ENCODE measurements around the gene GGCX.
"Not testable (repeated sequence)": the region's sequence is repeated elsewhere in the genome, so short reads cannot be mapped to it uniquely, and the experiment has no call there.

Gene GGCX

DNA sequence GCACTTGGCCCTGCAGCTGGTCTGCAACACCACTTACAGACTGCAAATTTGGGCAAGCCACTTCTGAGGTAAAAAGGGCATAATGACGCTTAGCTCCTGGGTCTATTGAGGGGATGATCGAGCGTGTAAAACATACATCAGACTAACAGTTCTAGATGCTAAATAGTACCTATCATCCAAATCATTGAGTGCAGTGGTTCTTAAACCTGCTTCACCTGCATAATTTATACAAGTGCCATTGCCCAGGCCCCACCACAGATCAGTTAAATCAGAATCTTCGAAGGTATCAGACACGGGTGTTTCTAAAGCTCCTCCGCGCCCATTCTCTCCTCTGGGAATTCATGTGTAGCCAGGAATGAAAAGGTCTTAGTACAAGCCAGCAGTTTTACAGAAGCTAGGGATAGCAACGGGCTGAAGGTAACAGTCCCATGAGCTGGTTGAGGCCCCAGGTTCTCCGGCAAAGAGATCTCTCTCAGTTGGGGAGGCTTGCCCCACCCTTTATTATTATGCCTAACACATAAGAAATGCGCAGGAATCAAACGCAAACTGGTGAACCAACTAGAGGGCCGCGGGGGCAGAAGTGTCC lies 33.5 kb upstream of the GGCX start:
- no peak for DNase-seq (ENCODE audit: low spot score)

GRCh38 chr2:85593023-85593422 lies 31.7 kb upstream of the GGCX start:
- DNase-seq (ENCODE audit: low spot score) = no peak

DNA sequence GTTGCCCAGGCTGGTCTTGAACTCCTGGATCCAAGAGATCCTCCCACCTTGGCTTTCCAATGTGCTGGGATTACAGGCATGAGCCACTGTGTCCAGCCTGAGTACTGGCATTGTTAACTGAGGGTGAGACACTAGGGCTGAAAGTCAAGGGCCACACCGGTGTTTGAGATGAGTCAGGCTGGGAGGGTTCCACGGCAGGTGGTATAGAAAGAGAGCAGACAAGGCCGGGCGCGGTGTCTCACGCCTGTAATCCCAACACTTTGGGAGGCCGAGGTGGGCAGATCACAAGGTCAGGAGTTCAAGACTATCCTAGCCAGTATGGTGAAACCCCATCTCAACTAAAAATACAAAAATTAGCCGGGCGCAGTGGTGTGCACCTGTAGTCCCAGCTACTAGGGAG lies 31.0 kb upstream of the GGCX start:
- DNase-seq (ENCODE audit: low spot score) = not testable (repeated sequence)

GRCh38 chr2:85591563-85591962 lies 30.3 kb upstream of the GGCX start:
- DNase-seq (ENCODE audit: low spot score) = no peak

DNA sequence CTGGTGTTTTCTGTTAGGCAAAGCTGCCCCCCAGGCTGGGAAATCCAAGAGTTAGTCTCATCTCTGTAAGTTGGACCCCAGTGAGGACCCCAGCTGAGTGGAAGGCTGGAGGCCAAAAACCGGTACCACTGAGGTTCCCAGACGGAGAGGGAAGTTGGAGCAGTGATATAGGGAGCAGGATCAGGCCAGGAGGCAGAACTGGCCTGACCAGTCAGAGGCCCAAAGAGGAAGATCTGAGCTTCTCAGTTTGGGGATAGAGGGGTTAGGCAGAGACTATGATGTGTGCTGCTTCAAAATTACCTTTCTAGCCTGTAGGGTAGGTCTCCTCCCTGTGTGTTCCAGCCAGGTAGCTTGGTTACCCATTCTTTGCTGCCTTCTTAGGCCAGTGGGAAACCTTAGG lies 29.7 kb upstream of the GGCX start:
- no peak for DNase-seq (ENCODE audit: low spot score)

DNA sequence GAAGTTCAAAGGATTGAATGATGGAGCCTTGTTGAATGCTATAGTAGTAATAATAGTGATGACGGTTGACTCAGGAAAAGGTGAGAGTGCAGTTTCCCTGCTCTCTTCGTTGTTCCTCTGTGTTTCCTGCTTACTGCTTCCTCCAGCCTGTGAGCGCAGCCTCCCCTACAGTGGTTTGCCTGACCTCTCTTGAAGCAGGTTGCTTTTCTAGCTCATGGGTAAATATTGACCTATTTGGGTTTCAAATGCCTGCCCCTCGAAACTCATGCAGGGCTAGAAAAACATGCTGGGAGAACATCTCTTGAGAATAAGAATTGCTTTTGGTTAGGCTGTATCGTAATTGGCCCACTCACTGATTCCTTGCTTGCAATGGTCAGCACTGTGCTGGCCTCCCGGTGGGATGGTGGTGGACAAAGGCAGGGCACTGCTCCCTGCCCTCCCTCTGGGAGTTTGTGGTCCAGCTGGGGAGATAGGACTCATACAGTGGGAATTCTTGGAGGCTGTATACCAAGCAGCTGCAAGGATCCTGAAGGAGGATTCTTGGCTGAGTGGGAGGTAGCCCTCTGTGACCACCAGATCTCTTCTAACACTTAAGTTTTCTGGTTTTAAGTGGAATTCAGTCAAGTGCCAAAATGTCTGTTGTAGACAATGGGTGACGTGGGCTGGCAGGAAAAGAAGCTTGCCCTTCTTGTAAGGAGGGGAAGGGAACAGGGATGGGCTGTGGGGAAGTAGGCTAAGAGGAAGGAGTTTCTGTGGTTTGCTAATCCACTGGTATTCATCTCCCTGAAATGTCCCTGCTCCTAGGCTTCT lies 28.9 kb upstream of the GGCX start:
- DNase-seq (ENCODE audit: low spot score) = no peak

- DNase-seq (ENCODE audit: low spot score) = no peak
Observed at GRCh38 chr2:85589181-85589580, 27.9 kb upstream of the GGCX start.

DNA sequence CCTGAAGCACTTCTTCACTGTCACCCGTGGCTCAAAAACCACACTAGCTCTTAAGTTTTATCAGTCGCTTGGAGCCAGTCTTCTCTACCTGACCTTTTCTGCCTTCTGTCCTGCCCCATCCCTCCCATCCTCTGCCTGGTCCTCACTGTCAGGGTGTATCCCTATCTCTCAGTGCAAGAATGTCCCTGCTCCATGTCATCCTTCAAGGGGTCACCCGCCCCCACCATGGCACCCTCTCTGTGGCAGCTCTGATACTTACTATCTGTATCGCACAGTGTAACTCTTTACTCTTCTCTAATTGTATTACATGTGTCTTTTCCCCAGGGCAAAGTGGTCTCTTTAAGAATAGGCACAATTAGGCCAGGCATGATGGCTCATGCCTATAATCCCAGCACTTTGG lies 27.4 kb upstream of the GGCX start:
- no peak for DNase-seq (ENCODE audit: low spot score)

- no peak for DNase-seq (ENCODE audit: low spot score)
Observed at GRCh38 chr2:85588236-85588635, 26.9 kb upstream of the GGCX start.

- no peak for DNase-seq (ENCODE audit: low spot score)
Observed at GRCh38 chr2:85585781-85586105, 24.4 kb upstream of the GGCX start.

- DNase-seq (ENCODE audit: low spot score) = peak; percentile 69
Observed at GRCh38 chr2:85584857-85585780, 23.8 kb upstream of the GGCX start.

DNA sequence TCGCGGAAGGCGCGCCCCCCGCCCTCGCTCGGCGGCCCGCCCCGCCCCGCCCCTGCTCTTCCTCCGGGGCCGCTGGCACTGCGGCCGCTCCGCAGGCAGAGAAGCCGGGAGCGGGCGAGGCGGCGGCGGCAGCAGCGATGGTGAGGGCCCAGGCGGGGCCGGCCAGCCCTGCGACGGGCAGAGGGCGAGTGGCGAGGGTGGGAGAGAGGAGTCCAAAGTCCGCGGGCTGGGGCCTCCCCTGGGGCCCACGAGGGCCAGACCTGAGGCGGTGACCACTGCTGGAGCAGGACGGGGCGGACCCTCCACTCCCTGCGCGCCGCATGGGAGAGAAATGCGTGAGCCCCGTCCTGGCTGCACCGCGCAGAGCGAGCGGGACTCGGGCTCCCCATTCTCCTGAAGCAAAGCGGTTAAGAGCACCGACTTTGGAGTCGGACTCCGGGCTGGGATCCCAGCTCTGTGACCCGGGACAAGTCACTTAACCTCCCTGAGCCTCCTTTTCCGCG lies 23.1 kb upstream of the GGCX start, which contains the start of gene VAMP5:
VAMP5 (plus strand) TSS at position 78 of the 503 bp plus-strand sequence; CDS start at position 138, 60 bp downstream.
- DNase-seq (ENCODE audit: low spot score) = no peak

GRCh38 chr2:85583667-85584353 lies 22.5 kb upstream of the GGCX start:
- DNase-seq (ENCODE audit: low spot score) = no peak

DNA sequence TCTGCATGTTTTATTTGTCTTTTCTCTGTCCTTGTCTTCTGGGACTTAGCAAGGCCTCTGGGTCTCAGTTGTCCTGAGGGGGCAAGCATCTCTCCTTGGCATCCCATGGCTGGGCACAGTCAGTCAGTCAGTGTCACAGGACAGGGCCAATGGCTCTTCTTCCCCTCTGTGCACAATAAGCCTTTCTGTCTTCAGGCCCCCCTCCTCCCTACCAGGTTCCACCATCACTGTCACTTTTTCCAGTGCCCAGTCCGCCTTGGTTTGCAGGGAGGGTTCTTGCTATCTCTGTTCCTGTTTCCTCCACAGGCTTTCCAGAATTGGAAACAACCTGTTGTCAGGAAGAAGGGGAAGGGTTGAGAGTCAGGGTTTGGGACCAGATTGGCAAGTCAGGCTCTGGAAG lies 21.2 kb upstream of the GGCX start:
- no peak for DNase-seq (ENCODE audit: low spot score)

GRCh38 chr2:85580206-85580605 lies 18.9 kb upstream of the GGCX start:
- no peak for DNase-seq (ENCODE audit: low spot score)

GRCh38 chr2:85579266-85579935 lies 18.1 kb upstream of the GGCX start:
- no peak for DNase-seq (ENCODE audit: low spot score)

DNA sequence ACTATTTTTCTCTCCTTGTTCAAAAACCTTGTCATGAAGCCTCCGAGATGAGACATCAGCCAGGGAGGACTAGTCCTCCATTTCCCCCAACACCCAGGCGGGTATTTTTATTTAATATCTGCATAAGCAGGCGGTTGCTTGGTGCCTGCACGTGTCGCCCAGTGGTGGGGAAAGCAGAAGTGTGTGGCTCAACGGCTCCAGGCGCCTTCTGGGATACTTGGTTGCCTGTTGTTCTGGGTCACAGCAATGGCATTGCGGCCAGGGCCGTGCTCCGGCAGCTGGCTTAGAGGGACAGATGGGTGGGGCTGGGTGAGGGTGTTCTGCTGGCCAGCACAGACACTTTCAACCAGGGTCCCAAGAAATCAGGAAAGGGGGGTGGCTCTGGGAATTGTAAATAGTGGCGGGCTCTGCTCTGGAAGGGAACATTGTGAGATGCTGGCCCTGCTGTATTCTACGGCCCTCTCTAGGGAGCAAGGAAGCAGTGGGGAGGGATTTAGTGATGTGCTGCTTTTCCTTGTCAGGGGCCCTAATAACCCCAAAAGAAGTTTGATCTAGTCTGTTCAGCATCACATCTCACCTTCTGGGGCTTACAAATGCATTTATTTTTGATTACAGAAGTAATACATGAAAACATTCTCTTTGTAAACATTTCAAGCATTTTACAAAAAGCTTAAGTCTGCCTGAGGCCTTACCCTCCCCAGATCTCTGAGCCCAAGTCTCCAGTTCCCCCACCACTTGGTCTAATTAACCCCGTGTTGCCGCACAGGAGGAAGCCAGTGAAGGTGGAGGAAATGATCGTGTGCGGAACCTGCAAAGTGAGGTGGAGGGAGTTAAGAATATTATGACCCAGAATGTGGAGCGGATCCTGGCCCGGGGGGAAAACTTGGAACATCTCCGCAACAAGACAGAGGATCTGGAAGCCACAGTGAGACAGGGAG lies 17.2 kb upstream of the GGCX start:
- DNase-seq (ENCODE audit: low spot score) = no peak

GRCh38 chr2:85577386-85578242 lies 16.3 kb upstream of the GGCX start, which contains the start of gene VAMP8:
Gene VAMP8 (plus strand): TSS chr2:85577586. CDS start chr2:85577647, 61 bp downstream.
- no peak for DNase-seq (ENCODE audit: low spot score)

GRCh38 chr2:85577063-85577385 lies 15.7 kb upstream of the GGCX start:
- no peak for DNase-seq (ENCODE audit: low spot score)
